IPS-NIHi11 (cell line): Measurements from ENCODE around the gene HLA-E.
"Not testable (repeated sequence)": the region's sequence is repeated elsewhere in the genome, so short reads cannot be mapped to it uniquely, and the experiment has no call there.

ENCODE experiments used
- DNase-seq: peaks from one replicate; pipeline ENCODE4 v3.0.0; 2012; ENCODE audit warnings: mixed read lengths, low spot score

The HLA-E gene

DNA sequence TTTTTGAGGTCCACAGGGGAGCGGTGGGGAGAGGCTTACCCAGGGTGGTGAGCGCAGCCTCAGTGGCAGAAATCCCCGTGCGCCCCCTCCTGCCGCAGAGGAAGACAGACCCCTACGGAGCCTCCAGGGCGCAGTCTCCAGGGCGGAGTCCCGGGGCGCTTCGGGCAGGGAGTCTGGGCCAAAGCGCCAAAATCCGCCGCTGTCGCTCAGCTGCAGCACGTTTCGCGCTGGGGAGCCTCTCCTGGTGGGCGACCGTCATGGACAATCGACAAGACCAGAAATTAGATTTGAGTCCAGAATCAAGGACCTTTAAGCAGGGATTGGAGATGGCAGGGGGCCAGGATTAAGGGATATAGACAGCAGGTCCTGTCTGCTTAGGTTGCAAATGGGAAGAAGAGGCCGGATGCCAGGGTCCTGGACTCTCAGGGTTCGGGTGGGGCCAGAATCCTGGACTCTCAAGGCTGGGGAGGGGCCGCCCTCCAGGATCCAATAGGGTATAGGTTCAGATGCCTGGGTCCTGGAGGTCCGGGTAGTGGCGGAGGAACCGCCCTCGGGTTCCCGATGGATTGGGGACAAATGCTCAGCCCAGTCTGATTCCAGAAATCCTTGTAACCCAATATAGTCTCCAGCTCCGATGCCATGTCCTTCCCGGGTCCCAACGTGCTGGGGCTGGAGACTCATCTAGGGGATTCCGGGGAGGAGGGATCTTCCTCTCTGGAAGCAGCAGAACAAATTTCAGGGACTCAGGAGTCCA, 7.9 kb upstream of the HLA-E start:
- DNase-seq = peak; percentile 29

- peak; percentile 83 for DNase-seq
These were observed 7.2 kb upstream of the HLA-E start for GRCh38 chr6:30481965-30482644.

- peak; percentile 17 for DNase-seq
These were observed 5.5 kb upstream of the HLA-E start for GRCh38 chr6:30483677-30484279.

DNA sequence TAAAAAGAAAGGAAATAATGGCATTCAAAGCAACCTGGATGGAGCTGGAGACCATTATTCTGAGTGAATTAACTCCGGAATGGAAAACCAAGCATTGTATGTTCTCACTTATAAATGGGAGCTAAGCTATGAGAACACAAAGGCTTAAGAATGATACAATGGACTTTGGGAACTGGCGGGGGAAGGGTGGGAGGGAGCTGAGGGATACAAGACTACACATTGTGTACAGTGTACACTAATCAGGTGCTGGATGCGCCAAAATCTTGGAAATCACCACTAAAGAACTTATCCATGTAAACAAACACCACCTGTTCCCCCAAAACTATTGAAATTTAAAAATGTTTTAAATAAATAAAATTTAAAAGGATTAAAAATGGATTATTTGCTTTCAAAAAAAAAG, 4.1 kb upstream of the HLA-E start:
- DNase-seq = no peak

- DNase-seq = no peak
These were observed 1.4 kb upstream of the HLA-E start for GRCh38 chr6:30487926-30488325.

- not testable (repeated sequence) for DNase-seq
These were observed 620 bp upstream of the HLA-E start for GRCh38 chr6:30488697-30489080.

DNA sequence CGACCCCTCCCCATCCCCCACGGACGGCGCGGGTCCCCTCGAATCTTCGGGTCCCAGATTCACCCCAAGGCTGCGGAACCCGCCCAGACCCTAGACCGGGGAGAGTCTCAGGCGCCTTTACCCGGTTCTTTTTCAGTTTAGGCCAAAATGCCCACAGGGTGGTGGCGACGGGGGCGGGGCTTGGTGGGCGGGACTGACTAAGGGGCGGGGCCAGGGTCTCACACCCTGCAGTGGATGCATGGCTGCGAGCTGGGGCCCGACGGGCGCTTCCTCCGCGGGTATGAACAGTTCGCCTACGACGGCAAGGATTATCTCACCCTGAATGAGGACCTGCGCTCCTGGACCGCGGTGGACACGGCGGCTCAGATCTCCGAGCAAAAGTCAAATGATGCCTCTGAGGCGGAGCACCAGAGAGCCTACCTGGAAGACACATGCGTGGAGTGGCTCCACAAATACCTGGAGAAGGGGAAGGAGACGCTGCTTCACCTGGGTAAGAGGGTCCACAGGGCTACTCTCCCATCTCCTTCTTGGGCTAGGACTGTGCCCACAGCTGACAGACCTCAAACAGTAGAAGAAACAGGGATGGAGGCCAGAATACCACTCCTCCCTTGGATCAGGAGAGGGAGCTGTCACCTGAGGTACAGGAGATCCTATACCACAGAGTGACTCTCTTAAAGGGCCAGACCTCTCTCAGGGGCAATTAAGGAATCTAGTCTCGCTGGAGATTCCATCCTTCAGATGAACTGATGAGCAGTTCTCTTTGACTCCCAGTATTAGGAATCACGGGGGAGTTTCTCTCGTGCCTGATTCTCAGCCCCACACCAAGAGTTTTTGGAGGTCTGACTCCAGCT, 942 bp downstream of the HLA-E start:
- peak; percentile 87 for DNase-seq

DNA sequence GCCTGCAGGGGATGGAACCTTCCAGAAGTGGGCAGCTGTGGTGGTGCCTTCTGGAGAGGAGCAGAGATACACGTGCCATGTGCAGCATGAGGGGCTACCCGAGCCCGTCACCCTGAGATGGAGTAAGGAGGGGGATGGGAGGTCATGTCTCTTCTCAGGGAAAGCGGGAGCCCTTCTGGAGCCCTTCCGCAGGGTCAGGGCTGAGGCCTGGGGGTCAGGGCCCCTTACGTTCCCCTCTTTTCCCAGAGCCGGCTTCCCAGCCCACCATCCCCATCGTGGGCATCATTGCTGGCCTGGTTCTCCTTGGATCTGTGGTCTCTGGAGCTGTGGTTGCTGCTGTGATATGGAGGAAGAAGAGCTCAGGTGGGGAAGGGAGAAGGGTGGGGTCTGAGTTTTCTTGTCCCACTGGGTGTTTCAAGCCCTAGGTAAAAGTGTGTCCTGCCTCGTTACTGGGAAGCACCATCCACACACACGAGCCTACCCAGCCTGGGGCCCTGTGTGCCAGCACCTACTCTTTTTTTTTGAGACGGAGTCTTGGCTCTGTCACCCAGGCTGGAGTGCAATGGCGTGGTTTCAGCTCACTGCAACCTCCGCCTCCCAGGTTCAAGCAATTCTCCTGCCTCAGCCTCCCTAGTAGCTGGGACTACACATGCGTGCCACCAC, 2.1 kb downstream of the HLA-E start:
- DNase-seq = not testable (repeated sequence)

DNA sequence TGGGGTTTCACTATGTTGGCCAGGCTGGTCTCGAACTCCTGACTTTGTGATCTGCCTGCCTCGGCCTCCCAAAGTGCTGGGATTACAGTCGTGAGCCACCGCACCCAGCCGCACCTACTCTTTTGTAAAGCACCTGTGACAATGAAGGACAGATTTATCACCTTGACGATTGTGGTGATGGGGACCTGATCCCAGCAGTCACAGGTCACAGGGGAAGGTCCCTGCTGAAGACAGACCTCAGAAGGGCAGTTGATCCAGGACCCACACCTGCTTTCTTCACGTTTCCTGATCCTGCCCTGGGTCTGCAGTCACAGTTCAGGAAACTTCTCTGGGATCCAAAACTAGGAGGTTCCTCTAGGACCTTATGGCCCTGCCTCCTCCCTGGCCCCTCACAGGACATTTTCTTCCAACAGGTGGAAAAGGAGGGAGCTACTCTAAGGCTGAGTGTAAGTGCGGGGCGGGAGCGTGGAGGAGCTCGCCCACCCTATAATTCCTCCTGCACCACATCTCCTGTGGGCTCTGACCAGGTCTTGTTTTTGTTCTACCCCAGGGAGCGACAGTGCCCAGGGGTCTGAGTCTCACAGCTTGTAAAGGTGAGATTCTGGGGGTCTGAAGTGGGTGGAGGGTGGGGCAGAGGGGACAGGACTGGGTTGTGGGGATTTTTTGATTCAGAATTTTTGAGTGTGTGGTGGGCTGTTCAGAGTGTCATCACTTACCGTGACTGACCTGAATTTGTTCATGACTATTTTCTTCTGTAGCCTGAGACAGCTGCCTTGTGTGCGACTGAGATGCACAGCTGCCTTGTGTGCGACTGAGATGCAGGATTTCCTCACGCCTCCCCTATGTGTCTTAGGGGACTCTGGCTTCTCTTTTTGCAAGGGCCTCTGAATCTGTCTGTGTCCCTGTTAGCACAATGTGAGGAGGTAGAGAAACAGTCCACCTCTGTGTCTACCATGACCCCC, 3.0 kb downstream of the HLA-E start:
- no peak for DNase-seq

- peak; percentile 63 for DNase-seq
These were observed 4.4 kb downstream of the HLA-E start for GRCh38 chr6:30493643-30494250.

GRCh38 chr6:30494291-30494861, 5.1 kb downstream of the HLA-E start:
- DNase-seq = no peak

GRCh38 chr6:30495060-30495459, 5.8 kb downstream of the HLA-E start:
- not testable (repeated sequence) for DNase-seq

DNA sequence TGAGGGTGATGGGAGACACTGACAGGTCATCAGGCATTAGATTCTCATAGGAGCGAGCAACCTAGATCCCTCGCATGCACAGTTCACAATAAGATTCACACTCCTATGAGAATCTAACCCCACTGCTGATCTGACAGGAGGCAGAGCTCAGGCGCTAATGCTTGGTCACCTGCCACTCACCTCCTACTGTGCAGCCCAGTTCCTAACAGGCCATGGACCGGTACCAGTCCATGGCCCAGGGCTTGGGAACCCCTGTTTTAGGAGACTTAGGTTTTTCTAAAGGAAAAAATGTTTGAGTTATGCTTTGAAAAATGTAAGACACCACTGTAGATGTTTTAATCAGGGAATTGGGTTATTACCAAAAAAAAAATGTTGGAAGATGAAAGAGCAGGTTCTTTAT, 6.7 kb downstream of the HLA-E start:
- DNase-seq = no peak

- not testable (repeated sequence) for DNase-seq
These were observed 7.9 kb downstream of the HLA-E start for GRCh38 chr6:30497261-30497599.

DNA sequence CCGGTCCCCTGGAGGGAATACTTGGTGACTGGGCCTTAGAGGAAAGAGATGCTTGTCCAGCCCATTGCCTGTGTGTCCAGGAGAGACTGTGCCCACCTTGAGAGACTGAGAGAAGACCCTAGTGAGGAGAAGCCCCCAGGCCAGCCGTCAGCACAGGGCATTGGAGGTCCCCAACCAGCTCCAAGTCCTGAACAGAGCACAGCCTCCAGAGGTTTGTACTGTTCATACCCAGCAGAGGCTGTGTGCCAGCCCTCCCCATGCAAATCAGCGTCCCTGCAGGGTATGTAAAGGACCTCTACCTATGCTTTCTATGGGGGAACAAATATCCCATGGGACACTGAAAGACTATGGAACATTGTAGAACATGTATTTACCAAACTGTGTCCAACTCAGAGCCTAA, 8.4 kb downstream of the HLA-E start:
- DNase-seq = no peak

DNA sequence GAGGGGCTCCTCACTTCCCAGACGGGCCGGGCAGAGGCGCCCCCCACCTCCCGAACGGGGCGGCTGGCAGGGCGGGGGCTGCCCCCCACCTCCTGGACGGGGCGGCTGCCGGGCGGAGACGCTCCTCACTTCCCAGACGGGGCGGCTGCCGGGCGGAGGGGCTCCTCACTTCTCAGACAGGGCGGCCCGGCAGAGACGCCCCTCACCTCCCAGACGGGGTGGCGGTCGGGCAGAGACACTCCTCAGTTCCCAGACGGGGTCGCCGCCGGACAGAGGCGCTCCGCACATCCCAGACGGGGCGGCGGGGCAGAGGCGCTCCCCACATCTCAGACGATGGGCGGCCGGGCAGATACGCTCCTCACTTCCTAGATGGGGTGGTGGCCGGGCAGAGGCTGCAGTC, 9.4 kb downstream of the HLA-E start:
- DNase-seq = not testable (repeated sequence)

DNA sequence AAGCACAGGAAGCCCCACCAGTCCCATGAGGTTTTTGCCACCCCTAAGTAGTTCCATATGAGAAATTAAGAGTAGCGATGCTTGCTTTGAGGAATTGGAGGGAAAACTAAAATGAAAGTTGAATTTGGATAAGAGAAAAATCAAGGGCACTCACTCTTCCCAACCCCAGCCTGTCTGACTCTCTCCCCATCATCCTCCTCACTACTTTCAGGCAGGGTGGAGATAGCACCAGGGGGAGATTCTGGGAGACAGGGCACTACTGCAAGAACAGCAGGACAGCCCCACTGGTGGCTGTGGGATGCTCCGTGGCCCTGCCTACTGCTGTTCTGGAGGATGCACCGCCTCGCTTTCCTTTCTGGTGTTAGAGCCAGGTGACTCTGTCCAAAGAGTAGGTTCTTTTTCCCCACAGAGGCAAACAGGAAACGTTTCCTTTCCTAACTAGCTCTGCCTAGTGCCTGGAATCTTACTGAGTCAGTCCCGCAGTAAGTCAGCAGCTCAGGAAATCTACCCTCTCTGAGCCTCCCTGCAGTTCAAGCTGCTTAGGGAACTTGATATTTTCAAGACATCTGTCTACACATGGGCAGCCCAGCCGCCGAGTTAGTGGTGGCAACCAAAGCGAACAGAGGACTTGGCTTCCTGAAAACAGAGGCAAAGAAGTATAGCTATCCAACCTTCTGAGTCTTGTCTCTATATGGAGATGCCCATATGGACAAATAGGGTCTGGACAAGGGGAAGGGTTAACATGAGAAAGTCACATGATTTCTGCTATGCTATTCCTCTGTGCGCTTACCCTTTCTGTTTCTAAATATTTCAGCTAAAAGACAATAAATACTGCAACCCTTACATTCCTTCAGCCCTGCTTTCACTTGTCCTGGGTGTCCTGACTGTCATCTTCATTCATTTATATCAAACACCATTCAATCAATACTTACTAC, 11.4 kb downstream of the HLA-E start:
- no peak for DNase-seq
